ENCODE data around the gene NCBP2. TPM values are rescaled to one million over a fixed set of nuclear protein-coding genes. Genes with fewer than 3 reads are reported as not detected.

The NCBP2 gene
- total RNA-seq, 1 donor from 2014 or later = 55.9 TPM

Other genes starting within 250 kb of the NCBP2 start
- 1.3 TPM for gene CEP19, start 230.3 kb downstream of the NCBP2 start, total RNA-seq
- gene PIGX, start 230.2 kb downstream of the NCBP2 start, total RNA-seq = 20.7 TPM
- 105 TPM for gene PAK2, start 202.7 kb downstream of the NCBP2 start, total RNA-seq
- 38.2 TPM for gene SENP5, start 74.6 kb downstream of the NCBP2 start, total RNA-seq
- 10.2 TPM for gene PIGZ, start 26.3 kb upstream of the NCBP2 start, total RNA-seq
- 28.2 TPM for gene MELTF, start 87.3 kb upstream of the NCBP2 start, total RNA-seq